Transverse colon (tissue), 3 donors: ENCODE measurements around the gene FCHO2.

Experiments used
- CTCF ChIP-seq, 5 experiments: fragments of 200-600 bp in 3 of 5; fragments of 450-650 bp in 2 of 5; sonication (generic) in 3 of 5; IDR thresholded peaks; 1 replicate in 2 of 5; 2 replicates in 3 of 5; pipeline ENCODE4 v1.5.1; 2016 to 2017; ENCODE audit warnings: antibody characterized with exemption in 5 of 5, inconsistent platforms in 3 of 5, mild to moderate bottlenecking in 2 of 5, moderate library complexity in 1 of 5
- EP300 ChIP-seq: sonication (generic); formaldehyde crosslinking; IDR thresholded peaks from one replicate; pipeline ENCODE4 v1.6.1; 2017; ENCODE audit warnings: antibody characterized with exemption, low read depth
- POLR2A ChIP-seq: fragments of 450-650 bp; IDR thresholded peaks from one replicate; pipeline ENCODE4 v1.6.1; 2016; ENCODE audit warnings: antibody characterized with exemption, mild to moderate bottlenecking, moderate library complexity

- TF ChIP-seq CTCF (IDR thresholded peaks at IDR 0.05): no peak
- TF ChIP-seq POLR2A: no peak
- TF ChIP-seq EP300: no peak
Observed at GRCh38 chr5:73042993-73043392, 87.2 kb downstream of the FCHO2 start.
